HG03097 (cell line): ENCODE results near the gene NRIP3.

Source experiments
- ATAC-seq: cut with Tn5 transposase; IDR thresholded peaks from one replicate; pipeline ENCODE4 v1.9.1; 2021; ENCODE audit not compliant: unreplicated experiment, low FRiP score

NRIP3 gene

GRCh38 chr11:8933931-8934330, 69.9 kb downstream of the NRIP3 start:
- no peak for ATAC-seq

GRCh38 chr11:8932564-8933180, 71.1 kb downstream of the NRIP3 start, which contains the start of gene C11orf16:
Gene C11orf16, minus strand, starts transcription at chr11:8932947. Its CDS starts 639 bp downstream, at chr11:8932308.
- no peak for ATAC-seq
